ENCODE measurements around the gene EAF2. TPM values are rescaled to one million over a fixed set of nuclear protein-coding genes. Genes with fewer than 3 reads are reported as not detected.

EAF2 gene
- total RNA-seq, 2 donors from 2014 or later, result 20.8 to 33.0 TPM

DNA sequence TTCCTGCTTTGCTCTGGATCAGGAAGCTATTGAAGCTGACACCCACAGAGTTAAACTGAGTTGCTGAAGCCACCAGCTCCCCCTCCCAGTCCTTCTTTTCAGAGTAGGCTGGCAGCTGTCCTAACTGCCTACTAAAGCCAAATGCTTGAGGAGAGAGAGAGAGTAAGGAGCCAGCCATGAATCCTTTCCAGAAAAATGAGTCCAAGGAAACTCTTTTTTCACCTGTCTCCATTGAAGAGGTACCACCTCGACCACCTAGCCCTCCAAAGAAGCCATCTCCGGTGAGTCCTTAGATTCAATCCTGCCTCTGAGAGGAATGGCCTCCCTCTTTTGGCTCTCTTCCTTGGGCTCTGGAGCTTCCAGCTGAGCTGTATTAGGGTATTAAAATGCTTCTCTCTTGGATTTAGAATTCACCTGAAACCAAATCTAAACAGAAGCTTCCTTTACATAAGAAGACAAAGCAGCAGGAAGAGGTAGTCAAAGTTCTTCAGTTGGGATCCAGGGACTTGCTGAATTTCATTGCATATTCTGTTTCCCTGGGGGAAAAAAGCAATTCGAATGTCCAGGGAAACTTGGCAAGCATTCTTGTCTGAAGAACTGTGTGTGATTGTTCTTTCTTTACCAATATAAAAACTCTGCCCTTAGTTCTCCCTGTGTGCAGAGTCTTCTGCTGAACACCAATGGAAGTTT lies 59.4 kb downstream of the EAF2 start, which contains the start of gene SLC15A2:
TSS of gene SLC15A2 (plus strand) at position 101 of the 690 bp plus-strand sequence. CDS start at position 177, 76 bp downstream.
- no peak for ATAC-seq (replicated peaks)
- no peaks in the 10 kb centered on the region for H3K27me3 Mint-ChIP-seq
- no peaks in the 10 kb centered on the region for H3K36me3 Mint-ChIP-seq (ENCODE audit: low read depth)
- no peaks in the 10 kb centered on the region for H3K9me3 Mint-ChIP-seq
- H3K4me3 Mint-ChIP-seq, result no peak within 1 kb of the TSS
- H3K4me1 Mint-ChIP-seq, result no peaks in the 10 kb centered on the region
- H3K27ac Mint-ChIP-seq, result no peak within 1 kb of the TSS

DNA sequence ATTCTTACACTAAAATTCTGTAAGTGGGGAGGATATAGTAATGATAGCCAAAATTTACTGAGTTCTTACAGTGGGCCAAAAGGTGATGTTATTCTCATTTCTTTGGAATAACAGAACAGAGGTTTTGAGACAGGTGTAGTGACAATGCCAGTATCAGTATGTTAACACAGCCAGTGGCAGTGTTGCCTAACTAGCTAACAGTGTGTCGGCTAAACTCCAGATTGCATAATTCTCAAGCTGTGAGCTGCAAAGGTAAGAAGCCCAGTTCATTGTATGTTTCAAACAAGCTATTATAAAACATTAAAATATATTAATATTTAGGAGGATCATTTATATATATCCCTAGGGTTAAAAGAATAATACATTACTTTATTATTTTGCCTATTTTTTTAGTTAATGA lies 60.1 kb downstream of the EAF2 start:
- no peaks in the 10 kb centered on the region for H3K27me3 Mint-ChIP-seq
- no peak overlapping the region for H3K27ac Mint-ChIP-seq
- no peak overlapping the region for H3K4me3 Mint-ChIP-seq
- no peaks in the 10 kb centered on the region for H3K4me1 Mint-ChIP-seq
- H3K9me3 Mint-ChIP-seq, result no peaks in the 10 kb centered on the region
- no peaks in the 10 kb centered on the region for H3K36me3 Mint-ChIP-seq (ENCODE audit: low read depth)
- no peak for ATAC-seq (replicated peaks)

DNA sequence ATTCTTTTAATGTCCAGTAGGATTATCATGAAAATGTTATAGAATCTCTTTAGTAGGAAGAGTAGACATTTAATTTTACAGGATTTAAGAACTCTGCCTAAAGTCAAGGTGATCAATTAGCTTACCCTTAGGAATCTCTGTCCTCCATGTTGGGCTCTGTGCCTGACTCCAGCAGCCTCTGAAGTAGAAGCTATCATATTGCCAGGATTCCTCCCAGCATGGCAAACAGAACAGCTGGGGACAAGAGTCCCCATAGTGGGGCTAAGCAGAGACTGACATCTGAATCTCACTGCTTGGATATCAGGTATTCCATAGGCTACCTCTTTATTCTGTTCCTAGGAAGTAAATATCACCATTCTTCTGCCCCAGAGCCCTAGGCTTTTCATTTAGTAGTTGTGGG lies 60.7 kb downstream of the EAF2 start:
- H3K4me3 Mint-ChIP-seq, result no peak overlapping the region
- no peaks in the 10 kb centered on the region for H3K27me3 Mint-ChIP-seq
- H3K36me3 Mint-ChIP-seq (ENCODE audit: low read depth), result no peaks in the 10 kb centered on the region
- no peak for ATAC-seq (replicated peaks)
- no peaks in the 10 kb centered on the region for H3K4me1 Mint-ChIP-seq
- H3K9me3 Mint-ChIP-seq, result no peaks in the 10 kb centered on the region
- no peak overlapping the region for H3K27ac Mint-ChIP-seq

DNA sequence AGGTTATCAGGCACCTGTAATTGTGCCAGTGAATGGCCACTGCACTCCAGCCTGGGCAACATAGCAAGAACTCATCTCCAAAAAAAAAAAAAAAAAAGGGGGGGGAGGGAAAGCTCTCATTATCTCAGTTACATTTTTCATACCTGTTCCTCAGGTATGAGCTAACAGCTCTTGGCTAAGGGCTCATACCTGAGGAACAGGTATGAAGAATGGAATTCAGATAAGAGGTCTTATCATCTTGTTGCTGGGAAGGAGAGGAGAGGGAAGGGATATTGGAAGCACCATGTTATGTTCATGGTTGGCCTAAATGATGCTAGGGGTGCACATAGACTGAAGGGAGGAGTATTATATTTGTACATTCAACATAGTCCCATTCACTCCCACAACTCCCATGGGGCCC lies 61.8 kb downstream of the EAF2 start:
- H3K4me3 Mint-ChIP-seq, result no peak overlapping the region
- no peaks in the 10 kb centered on the region for H3K27me3 Mint-ChIP-seq
- H3K27ac Mint-ChIP-seq, result no peak overlapping the region
- ATAC-seq (replicated peaks), result no peak
- no peaks in the 10 kb centered on the region for H3K36me3 Mint-ChIP-seq (ENCODE audit: low read depth)
- no peaks in the 10 kb centered on the region for H3K4me1 Mint-ChIP-seq
- H3K9me3 Mint-ChIP-seq, result no peaks in the 10 kb centered on the region

DNA sequence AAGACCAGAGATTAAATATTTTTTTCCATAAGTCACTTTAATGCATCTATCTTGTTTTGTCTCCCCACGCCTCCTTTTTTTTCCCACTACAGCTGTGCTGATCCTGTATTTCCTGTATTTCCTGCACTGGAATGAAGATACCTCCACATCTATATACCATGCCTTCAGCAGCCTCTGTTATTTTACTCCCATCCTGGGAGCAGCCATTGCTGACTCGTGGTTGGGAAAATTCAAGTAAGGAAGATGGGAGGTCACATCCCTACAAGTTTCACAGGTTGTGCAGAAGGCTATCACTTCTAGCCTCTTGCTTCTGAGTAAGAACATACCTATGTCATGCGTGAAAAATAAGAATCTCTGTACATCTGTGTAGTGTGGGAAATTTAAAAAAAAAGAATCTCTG lies 62.3 kb downstream of the EAF2 start:
- no peak for ATAC-seq (replicated peaks)
- Mint-ChIP-seq H3K27ac (no peak overlapping the region), H3K4me1 (no peaks in the 10 kb centered on the region), H3K36me3 (ENCODE audit: low read depth) (no peaks in the 10 kb centered on the region), H3K27me3 (no peaks in the 10 kb centered on the region), H3K4me3 (no peak overlapping the region), H3K9me3 (no peaks in the 10 kb centered on the region)

DNA sequence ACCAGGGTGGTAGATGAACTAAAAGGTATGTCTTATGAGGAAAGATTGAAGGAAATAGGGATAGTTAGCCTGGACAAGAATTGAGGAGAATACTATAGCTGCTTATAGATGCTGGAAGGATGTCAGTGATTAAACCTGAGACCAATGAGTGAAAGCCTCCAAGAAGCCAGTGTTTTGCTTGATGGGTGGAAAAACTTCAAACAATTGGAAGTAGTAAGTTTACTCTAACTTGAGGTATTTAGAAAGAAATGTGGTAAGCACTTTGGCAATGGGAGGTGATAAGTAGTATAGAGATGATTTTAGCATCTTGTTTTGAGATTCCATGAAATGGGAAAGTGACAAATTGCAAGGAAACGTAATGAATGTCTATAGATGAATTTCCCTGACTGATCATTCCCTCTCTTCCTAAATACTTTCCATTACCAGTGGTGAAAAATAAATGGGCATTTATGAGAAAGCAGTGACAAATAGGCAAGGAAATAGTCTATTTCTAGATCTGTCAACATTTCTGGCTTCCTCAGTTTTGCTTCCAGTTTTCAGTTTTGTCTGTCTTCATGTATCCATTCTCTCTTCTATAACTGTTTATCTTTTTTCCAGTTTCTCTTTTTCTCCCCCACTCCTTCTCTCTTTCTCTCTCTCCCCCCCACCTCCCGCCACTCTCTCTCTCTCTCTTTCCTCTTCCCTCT lies 78.4 kb downstream of the EAF2 start:
- H3K27ac Mint-ChIP-seq, result no peak overlapping the region
- H3K4me1 Mint-ChIP-seq, result no peaks in the 10 kb centered on the region
- H3K9me3 Mint-ChIP-seq, result peaks cover 2% of the 10 kb centered on the region
- peak; percentile 74 for ATAC-seq (replicated peaks)
- no peaks in the 10 kb centered on the region for H3K27me3 Mint-ChIP-seq
- peaks cover 8% of the 10 kb centered on the region for H3K36me3 Mint-ChIP-seq (ENCODE audit: low read depth)
- no peak overlapping the region for H3K4me3 Mint-ChIP-seq

DNA sequence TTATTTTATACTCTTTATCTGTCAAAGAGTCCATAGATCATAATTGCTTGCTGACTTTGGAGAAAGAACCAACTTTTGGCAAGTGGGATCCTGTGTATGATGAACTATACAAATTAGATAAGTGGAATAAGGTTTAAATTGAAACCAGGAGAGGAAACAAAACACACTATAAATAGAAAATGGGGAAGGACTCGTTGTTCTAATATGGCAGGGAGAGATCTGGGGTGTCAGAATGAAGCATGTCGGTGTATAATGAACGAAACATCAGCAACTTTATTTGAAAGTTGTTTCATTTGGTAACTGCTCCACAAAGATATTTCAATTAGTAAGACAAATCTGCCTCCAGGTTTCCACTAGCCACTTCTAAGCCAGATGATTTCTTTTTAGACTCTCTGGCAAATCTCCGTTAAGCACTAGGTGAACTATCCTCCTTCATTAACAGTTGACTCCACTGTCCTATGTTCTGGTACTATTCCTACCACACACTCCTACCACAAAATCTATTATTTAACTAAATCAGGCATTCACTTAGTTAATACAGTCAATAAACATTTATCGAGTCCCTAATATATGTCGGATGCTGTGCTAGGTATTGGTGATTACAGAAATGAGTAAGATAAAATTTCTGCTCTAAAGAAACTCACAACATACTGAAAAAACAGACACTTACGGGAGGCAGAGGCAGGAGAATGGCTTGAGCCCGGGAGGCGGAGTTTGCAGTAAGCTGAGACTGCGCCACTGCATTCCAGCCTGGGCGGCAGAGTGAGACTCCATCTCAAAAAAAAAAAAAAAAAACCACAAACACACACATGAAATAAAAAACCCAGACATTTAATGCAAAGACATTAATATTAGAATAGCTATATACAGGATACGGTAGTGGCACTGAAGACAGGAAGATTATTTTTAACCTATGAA lies 79.3 kb downstream of the EAF2 start:
- Mint-ChIP-seq H3K27ac (no peak overlapping the region), H3K36me3 (ENCODE audit: low read depth) (peaks cover 4% of the 10 kb centered on the region), H3K4me3 (no peak overlapping the region), H3K4me1 (no peaks in the 10 kb centered on the region), H3K9me3 (no peaks in the 10 kb centered on the region), H3K27me3 (no peaks in the 10 kb centered on the region)
- ATAC-seq (replicated peaks), result no peak

DNA sequence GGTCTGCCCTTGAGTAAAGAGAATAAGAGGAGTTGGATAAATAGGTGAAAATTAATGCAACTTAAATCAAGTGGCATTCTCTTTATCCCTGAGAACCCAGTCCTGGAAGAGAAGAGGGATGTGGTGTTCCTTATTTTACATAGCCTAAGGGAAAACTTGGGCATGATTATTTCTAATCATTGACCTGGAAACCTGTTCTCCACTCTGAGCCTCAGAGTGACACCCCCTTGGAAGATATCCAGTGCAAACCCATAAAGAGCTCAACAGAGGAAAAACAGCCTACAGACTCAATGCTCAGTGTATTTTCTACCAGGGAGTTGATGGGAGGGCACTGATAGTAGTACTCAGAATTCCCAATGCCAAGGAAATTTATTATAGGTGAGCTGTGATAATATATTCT lies 81.2 kb downstream of the EAF2 start:
- Mint-ChIP-seq H3K9me3 (no peaks in the 10 kb centered on the region), H3K27me3 (no peaks in the 10 kb centered on the region), H3K27ac (no peak overlapping the region), H3K4me3 (no peak overlapping the region), H3K4me1 (no peaks in the 10 kb centered on the region), H3K36me3 (ENCODE audit: low read depth) (peaks cover 4% of the 10 kb centered on the region)
- ATAC-seq (replicated peaks), result no peak

DNA sequence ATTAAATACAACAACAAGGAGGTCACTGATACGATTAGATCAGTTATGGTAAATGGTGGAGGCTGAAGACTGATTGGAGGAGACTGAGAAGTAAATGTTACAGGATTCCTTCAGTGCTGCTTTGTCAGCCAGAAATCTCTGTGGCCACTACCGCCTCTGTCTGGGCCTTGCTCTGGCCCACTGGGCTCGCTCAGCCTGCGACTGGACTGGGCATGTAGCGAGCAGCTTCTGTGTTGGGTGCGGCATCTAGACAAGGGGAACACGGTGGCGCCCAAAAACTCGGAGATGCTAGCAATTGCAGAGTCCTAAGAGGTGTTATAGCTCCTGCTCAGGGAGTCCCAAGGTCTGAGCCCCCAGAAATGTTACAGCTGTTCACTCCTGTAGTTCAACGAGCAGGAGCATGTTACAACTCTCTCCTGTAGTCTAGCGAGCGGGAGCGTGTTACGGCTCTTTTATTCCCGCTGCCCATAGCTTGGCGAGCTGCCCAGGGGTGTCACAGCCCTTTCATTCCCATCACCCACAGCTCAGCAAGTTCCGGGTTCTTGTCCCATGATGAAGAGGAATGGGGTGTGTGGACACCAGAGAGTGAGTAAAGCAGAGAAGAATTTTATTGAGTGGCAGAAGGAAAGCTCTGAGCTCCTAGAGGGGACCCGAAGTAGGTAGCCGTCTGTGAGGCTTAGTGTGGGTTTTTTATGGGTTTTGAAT lies 83.9 kb downstream of the EAF2 start:
- Mint-ChIP-seq H3K27ac (no peak overlapping the region), H3K27me3 (no peaks in the 10 kb centered on the region), H3K9me3 (no peaks in the 10 kb centered on the region), H3K4me1 (no peaks in the 10 kb centered on the region), H3K4me3 (no peak overlapping the region), H3K36me3 (ENCODE audit: low read depth) (no peaks in the 10 kb centered on the region)
- ATAC-seq (replicated peaks), result no peak

DNA sequence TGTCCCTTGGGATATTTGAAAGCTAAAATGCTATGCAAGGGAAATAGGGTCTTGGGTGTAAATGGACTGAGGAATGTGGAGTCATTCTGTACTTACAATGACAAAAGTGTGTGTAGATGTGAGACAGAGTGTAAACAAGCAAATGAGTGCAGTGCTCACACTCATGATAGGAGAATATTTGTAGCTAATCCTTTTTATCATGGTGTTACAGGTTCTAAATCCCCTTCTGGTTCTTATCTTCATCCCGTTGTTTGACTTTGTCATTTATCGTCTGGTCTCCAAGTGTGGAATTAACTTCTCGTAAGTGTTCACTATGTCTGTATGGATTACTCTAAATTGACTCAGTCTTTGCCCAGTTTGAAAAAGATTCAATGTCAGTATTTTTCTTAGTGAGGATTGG lies 89.7 kb downstream of the EAF2 start:
- no peaks in the 10 kb centered on the region for H3K4me1 Mint-ChIP-seq
- no peaks in the 10 kb centered on the region for H3K27me3 Mint-ChIP-seq
- no peak for ATAC-seq (replicated peaks)
- no peak overlapping the region for H3K27ac Mint-ChIP-seq
- no peaks in the 10 kb centered on the region for H3K36me3 Mint-ChIP-seq (ENCODE audit: low read depth)
- H3K4me3 Mint-ChIP-seq, result no peak overlapping the region
- no peaks in the 10 kb centered on the region for H3K9me3 Mint-ChIP-seq

DNA sequence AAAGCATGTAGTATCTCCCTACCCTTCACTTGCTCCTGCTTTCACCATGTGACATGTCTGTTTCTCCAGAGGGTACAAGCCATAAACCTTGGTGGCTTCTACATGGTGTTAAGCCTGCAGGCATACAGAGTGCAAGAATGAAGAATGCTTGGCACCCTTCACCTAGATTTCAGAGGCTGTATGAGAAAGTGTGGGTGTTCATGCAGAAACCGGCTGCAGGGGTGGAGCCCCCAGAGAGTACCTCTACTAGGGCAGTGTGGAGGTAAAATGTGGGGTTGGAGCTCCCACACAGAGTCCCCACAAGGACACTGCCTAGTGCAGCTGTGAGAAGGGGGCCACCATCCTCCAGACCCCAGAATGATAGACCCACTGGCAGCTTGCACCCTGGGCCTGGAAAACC lies 91.4 kb downstream of the EAF2 start:
- Mint-ChIP-seq H3K36me3 (ENCODE audit: low read depth) (no peaks in the 10 kb centered on the region), H3K27me3 (no peaks in the 10 kb centered on the region), H3K9me3 (no peaks in the 10 kb centered on the region), H3K4me1 (no peaks in the 10 kb centered on the region), H3K27ac (no peak overlapping the region), H3K4me3 (no peak overlapping the region)
- ATAC-seq (replicated peaks), result no peak

Other genes starting within 250 kb of the EAF2 start
- gene FBXO40, start 241.8 kb upstream of the EAF2 start, total RNA-seq, result not detected
- gene HCLS1, start 174.3 kb upstream of the EAF2 start, total RNA-seq, result 100 to 1,000 TPM; 255 to 289 TPM
- 10 to 100 TPM; 29.7 to 39.1 TPM for gene GOLGB1, start 85.5 kb upstream of the EAF2 start, total RNA-seq
- 10 to 100 TPM; 41.7 to 47.5 TPM for gene IQCB1, start 149 bp upstream of the EAF2 start, total RNA-seq
- gene SLC15A2, start 59.2 kb downstream of the EAF2 start, total RNA-seq, result 1 to 10 TPM; 7.1 to 7.5 TPM
- gene ILDR1, start 187.0 kb downstream of the EAF2 start, total RNA-seq, result 1 to 10 TPM in 1 of 2 donors, under 1 TPM in 1; 0.21 to 1.4 TPM
- 1 to 10 TPM; 1.8 to 4.4 TPM for gene CD86, start 220.2 kb downstream of the EAF2 start, total RNA-seq